ENCODE results near the gene VPS35L.
"Not testable (repeated sequence)": the region's sequence is repeated elsewhere in the genome, so short reads cannot be mapped to it uniquely, and the experiment has no call there.

Gene VPS35L

GRCh38 chr16:19712418-19713058, 157.0 kb downstream of the VPS35L start:
- no peak for DNase-seq (ENCODE audit: low read depth)

- DNase-seq (ENCODE audit: low read depth) = no peak
Measured at GRCh38 chr16:19713697-19714096, 158.2 kb downstream of the VPS35L start.

GRCh38 chr16:19715566-19715965, 160.1 kb downstream of the VPS35L start:
- DNase-seq (ENCODE audit: low read depth) = no peak

GRCh38 chr16:19716183-19716582, 160.7 kb downstream of the VPS35L start:
- DNase-seq (ENCODE audit: low read depth) = no peak

GRCh38 chr16:19716728-19717127, 161.2 kb downstream of the VPS35L start:
- DNase-seq (ENCODE audit: low read depth) = not testable (repeated sequence)

GRCh38 chr16:19717314-19717713, 161.8 kb downstream of the VPS35L start:
- DNase-seq (ENCODE audit: low read depth) = no peak

- peak; percentile 75 for DNase-seq (ENCODE audit: low read depth)
Measured at GRCh38 chr16:19717741-19718623, 162.5 kb downstream of the VPS35L start, which contains the start of the genes IQCK and KNOP1. IQCK (plus strand) TSS chr16:19718271; CDS start chr16:19718307, 36 bp downstream. KNOP1 (minus strand) TSS chr16:19718227; CDS start chr16:19715035, 3,192 bp downstream.

GRCh38 chr16:19718624-19718965, 163.1 kb downstream of the VPS35L start:
- no peak for DNase-seq (ENCODE audit: low read depth)

GRCh38 chr16:19722269-19722952, 166.9 kb downstream of the VPS35L start:
- no peak for DNase-seq (ENCODE audit: low read depth)

- DNase-seq (ENCODE audit: low read depth) = no peak
Measured at GRCh38 chr16:19722981-19723380, 167.5 kb downstream of the VPS35L start.

- no peak for DNase-seq (ENCODE audit: low read depth)
Measured at GRCh38 chr16:19728636-19728965, 173.1 kb downstream of the VPS35L start.

GRCh38 chr16:19733551-19733950, 178.0 kb downstream of the VPS35L start:
- no peak for DNase-seq (ENCODE audit: low read depth)

- DNase-seq (ENCODE audit: low read depth) = no peak
Measured at GRCh38 chr16:19735074-19735867, 179.8 kb downstream of the VPS35L start.

- DNase-seq (ENCODE audit: low read depth) = no peak
Measured at GRCh38 chr16:19737306-19738038, 182.0 kb downstream of the VPS35L start.

- DNase-seq (ENCODE audit: low read depth) = no peak
Measured at GRCh38 chr16:19741354-19741753, 185.9 kb downstream of the VPS35L start.

GRCh38 chr16:19743816-19744159, 188.3 kb downstream of the VPS35L start:
- DNase-seq (ENCODE audit: low read depth) = no peak

- DNase-seq (ENCODE audit: low read depth) = no peak
Measured at GRCh38 chr16:19744670-19745069, 189.2 kb downstream of the VPS35L start.

GRCh38 chr16:19745286-19746010, 189.9 kb downstream of the VPS35L start:
- DNase-seq (ENCODE audit: low read depth) = peak; percentile 8

- DNase-seq (ENCODE audit: low read depth) = no peak
Measured at GRCh38 chr16:19746561-19746960, 191.1 kb downstream of the VPS35L start.

GRCh38 chr16:19748389-19749168, 193.1 kb downstream of the VPS35L start:
- no peak for DNase-seq (ENCODE audit: low read depth)

Data from stromal cell of bone marrow (primary cell).